ENCODE measurements around the gene LASP1.

DNA sequence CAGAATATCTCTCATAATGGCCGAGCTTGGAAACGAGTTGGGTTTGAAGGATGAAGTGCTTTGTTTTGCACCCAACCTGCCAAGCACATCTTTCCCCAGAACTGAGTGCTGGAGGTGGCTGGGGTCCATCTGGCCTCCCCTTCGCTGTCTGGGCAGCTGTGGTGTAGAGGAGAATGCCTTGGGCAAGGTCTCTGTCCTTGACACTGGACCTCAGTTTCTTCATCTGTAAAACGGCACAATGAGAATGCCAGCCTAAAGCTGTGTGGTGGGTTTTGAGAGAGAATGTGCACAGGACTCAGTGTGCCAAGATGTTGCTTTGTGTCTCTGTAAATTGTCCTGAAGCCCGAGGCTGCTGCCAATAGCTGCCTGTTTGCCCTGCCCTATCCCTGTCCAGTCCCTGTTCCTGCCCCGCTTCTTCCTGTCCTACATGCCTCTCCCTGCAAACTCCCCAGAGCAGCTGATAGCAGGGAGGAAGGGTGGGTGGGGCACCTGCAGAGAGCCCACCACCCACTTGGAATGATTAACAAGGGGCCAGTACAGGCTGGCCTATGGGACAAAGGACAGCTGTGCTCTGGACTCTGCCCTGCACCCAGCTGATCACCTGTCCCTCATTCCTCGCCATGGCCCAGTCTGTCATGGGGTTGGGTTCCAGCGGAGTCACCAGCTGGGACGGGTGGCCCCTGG is 15.3 kb downstream of the LASP1 start:
- TF ChIP-seq, protein P1, sequence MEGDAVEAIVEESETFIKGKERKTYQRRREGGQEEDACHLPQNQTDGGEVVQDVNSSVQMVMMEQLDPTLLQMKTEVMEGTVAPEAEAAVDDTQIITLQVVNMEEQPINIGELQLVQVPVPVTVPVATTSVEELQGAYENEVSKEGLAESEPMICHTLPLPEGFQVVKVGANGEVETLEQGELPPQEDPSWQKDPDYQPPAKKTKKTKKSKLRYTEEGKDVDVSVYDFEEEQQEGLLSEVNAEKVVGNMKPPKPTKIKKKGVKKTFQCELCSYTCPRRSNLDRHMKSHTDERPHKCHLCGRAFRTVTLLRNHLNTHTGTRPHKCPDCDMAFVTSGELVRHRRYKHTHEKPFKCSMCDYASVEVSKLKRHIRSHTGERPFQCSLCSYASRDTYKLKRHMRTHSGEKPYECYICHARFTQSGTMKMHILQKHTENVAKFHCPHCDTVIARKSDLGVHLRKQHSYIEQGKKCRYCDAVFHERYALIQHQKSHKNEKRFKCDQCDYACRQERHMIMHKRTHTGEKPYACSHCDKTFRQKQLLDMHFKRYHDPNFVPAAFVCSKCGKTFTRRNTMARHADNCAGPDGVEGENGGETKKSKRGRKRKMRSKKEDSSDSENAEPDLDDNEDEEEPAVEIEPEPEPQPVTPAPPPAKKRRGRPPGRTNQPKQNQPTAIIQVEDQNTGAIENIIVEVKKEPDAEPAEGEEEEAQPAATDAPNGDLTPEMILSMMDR (conservative IDR thresholded peaks at IDR 0.05; ENCODE audit: low read depth, low read length): no peak
- TF ChIP-seq EZH2 (IDR thresholded peaks at IDR 0.05; ENCODE audit: low read length, unreplicated experiment): no peak
